ENCODE data around the gene PPP1R11.
A peak's percentile ranks its signal among the peaks of the same experiment; 100 is the strongest.
"Not testable (repeated sequence)": the region's sequence is repeated elsewhere in the genome, so short reads cannot be mapped to it uniquely, and the experiment has no call there.

Gene PPP1R11

GRCh38 chr6:30097902-30098768 is 31.1 kb downstream of the PPP1R11 start:
- no peak for DNase-seq (ENCODE audit: low read depth)

DNA sequence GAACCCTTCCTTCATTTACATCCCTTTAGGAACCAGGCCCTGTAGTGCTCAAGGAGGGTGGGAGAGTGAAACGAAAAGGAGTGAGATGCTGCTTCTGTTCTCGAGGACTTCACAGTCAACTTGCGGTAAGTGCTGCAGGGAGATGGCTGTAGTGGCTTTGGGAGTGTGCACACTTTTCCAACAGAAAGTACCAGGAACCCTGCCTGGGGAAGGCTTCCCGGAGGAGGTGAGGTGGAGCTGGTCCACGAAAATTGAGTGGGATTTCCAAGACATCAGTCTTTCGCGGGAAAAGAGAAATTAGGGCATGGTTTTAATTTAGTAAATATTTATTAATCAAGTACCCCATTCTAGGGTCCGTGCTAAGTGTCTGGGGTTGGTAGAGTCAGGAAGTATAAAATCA is 33.2 kb downstream of the PPP1R11 start:
- no peak for DNase-seq (ENCODE audit: low read depth)

DNA sequence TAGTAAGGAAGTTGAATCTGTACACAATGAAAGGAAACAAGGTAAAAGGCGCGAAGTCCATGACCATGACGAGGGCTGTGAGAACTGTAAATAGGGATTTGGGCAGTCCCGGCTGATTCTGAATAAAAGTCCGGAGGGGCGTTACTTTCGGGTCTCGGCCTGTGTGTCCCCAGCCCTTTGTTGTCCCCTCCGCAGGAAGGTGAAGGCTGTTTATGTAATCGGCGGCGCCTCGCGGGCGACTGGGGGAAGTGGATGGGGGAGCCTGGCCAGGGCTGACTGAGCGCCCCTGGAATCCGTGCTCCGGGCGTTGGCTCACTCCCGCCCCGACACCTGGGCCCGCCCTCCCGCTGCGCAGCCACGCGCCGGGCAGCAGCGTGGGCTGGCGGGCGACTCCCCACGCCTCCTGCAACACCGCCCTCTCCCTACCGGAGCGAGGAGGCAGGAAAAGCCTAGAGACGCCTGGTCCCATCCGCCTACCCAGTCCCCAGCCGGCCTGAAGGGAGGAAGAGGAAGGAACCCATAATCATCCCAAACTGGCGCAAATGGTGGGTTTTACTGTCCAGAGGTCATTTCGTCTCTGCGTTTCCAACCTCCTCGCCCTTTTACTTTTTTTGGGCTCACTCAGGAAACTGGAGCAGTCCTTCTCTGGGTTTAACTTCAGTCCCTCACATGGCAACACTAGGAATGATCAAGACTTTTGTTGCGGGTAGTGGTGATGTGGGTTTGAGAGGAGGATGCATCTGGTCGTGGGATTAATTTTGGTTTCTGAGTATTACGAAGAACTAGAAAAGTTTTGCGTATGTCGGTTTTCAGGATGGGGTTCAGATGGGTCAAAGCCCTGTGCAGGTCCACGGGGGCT is 33.8 kb downstream of the PPP1R11 start:
- no peak for DNase-seq (ENCODE audit: low read depth)

- peak; percentile 75 for DNase-seq (ENCODE audit: low read depth)
These were observed 34.7 kb downstream of the PPP1R11 start for GRCh38 chr6:30101444-30102413.

DNA sequence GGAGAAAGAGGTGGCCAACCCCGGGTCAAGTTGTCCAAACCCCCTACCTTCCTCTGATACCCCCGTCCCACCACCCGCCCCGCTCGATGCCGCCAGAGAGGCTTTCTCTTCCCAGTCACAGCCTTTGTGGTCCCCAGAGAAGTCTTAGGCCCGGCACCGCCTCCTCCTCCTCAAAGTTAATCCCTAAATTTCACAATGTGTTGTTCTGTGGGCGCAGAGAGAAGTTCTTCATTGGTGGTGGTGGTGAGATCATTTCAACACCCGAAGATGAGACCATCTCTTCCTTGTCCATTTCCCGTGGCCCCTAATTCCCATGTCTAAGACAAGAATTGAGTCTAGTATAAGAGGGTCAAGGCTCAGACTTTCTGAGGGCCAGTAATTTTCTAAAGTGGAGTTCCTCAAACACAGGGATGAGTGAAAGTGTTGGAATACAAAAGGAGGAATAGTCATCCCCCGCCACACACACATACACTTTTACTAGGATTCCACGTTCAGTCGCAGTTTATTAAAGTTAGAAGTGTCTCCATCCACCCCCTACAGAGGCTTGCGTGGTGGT is 35.5 kb downstream of the PPP1R11 start:
- no peak for DNase-seq (ENCODE audit: low read depth)

- DNase-seq (ENCODE audit: low read depth): peak; percentile 78
These were observed 36.2 kb downstream of the PPP1R11 start for GRCh38 chr6:30102970-30103871.

- no peak for DNase-seq (ENCODE audit: low read depth)
These were observed 36.8 kb downstream of the PPP1R11 start for GRCh38 chr6:30103872-30104179.

DNA sequence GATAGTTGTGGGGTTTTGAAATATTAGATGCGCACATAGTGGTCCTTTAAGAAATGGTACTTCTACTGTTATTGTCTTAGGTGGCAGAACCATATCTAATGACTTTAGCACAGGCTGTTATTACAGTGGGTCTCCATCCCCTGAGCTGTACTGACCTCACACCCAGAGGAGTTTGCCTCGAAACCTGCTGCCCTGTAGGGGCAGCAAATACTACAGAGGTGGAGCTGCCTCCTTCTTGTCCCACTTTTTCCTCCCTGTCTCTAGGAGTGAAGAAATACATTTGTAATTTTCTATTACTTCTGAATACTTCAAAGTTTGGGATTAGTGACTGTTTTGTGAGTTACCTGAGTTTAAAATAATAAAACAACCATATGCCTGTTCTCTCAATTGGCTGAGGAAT is 37.7 kb downstream of the PPP1R11 start:
- DNase-seq (ENCODE audit: low read depth): no peak

DNA sequence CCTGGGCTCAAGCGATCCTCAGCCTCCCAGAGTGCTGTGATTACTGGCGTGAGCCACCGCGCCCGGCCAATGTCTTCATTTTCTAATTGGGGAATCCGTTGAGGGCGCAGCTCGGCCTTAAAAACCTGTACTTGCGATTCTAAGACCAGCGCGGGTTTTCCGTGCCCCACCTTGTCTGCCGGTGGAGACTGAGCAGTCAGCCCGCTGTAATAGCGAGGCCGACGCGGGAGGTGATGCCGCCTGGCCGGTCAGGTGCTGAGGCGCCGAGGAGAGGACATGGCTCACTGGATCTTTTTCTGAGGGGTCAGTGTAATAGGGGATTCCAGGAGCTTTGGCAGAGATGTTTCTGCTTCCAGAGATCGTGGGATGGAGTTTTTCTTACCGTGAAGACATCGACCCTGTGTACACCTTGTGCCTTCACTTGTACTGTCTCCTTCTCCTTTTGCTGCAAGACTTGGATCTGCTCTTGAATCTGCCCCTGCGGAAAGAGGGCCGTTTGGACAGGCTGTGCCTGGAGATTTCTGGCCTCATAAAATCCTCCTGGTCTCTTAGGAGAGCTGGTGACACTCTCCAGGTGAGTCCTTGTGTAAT is 44.4 kb downstream of the PPP1R11 start:
- no peak for DNase-seq (ENCODE audit: low read depth)

DNA sequence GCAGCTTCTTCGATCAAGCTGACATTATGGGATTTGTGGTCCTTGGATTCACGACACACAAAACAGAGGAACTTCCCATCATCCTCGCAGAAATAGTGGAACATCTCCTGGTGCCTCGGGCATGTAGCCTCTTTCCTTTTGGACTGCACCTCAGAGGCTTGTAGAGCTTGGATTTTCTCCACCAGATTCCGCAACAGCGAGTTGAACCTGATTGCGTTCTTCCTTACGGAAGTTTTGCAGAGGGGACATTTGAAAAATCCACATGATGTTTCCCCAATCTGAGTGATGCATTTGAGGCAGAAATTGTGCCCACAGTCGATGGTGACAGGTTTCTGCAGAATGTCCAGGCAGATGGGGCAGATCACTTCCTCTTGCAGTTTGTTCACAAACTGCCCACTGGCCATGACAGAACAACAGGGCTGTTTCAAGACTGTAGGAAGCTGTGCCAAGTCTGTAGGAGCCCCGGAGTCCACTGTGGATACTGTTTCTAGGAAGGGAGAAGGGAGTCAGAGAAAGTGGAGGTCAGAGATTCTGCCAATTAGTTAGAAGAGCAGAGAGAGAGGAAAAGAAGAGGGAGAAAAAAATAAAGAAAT is 45.5 kb downstream of the PPP1R11 start:
- no peak for DNase-seq (ENCODE audit: low read depth)

GRCh38 chr6:30113003-30113759 is 46.2 kb downstream of the PPP1R11 start, which contains the start of gene TRIM31:
Gene TRIM31 (minus strand): TSS chr6:30113090. CDS start chr6:30112805, 285 bp downstream.
- no peak for DNase-seq (ENCODE audit: low read depth)

- DNase-seq (ENCODE audit: low read depth): no peak
These were observed 46.8 kb downstream of the PPP1R11 start for GRCh38 chr6:30113841-30114240.

DNA sequence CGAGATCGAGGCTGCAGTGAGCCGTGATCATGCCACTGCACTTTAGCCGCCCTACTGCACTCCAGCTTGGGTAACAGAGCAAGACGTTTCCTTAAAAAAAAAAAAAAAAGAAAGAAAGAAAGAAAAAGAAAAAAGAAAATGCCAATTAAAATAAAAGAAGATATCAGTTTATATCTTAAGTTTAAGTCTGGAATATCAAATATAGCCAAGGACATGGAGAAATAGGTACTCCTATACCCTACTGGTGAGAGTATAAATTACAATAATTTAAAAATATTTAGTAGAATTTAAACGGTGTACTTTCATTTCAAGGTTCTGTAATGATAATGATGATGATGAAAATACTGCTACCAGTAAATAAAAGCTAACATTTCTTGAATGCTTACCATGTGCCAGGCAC is 49.7 kb downstream of the PPP1R11 start:
- no peak for DNase-seq (ENCODE audit: low read depth)

DNA sequence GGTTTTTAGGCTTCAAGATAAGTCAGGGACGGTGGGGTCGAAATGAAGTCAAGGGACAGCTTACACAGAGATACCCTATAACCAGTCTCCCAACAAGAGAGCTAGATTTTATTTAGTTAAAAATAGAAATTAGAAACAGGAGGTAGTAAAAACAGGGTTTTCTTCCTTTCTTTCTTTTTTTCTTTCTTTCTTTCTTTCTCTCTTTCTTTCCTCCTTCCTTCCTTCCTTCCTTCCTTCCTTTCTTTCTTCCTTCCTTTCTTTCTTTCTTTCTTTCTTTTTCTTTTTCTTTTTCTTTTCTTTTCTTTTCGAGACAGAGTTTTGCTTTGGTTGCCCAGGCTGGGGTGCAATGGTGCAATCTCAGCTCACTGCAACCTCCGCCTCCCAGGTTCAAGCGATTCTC is 51.7 kb downstream of the PPP1R11 start:
- DNase-seq (ENCODE audit: low read depth): not testable (repeated sequence)

Measured in HS-27A (cell line).